Measurements from ENCODE around the gene PRKN. TPM values are rescaled to one million over a fixed set of nuclear protein-coding genes. Genes with fewer than 3 reads are reported as not detected.

Gene PRKN
- polyA plus RNA-seq, 1 donor from 2014 or later, result 1.2 TPM

DNA sequence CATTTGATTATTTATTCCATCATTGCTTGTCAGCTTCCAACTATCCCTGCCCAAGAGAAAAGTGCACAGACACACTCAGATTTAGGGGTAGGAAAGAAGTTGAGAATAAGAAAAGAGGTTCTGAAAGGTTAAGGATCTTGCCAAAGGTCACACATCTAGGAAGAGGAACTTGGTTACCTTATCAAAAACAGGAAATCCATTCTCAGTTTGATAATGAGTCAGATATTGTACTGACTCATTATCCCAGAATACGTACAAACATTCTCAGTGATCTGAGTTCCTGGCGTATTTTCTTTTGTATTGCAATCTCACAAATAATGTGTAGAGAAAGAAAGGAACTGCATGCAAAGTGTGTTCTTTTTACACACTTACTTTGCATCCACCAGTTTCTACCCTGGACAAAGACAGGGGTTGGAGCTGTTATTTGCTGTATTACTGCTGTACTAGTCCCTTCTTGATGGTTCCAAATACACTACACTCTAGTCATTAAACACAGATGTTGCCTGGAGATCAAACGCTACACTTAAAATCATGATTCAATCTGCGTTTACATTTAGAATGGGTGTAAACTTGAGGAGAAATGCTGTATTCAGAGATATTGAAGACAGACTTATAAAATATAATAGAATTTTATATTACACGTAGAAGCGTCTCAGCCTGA lies 545.7 kb downstream of the PRKN start:
- H3K79me2 ChIP-seq (replicated peaks; ENCODE audit: insufficient read depth, low read length), result no peaks in the 10 kb centered on the region
- H4K20me1 ChIP-seq (ENCODE audit: insufficient read depth), result no peaks in the 10 kb centered on the region
- no peaks in the 10 kb centered on the region for H3K9me2 ChIP-seq (ENCODE audit: insufficient read depth, low read length)
- no peak overlapping the region for H2AFZ ChIP-seq (ENCODE audit: low read depth, low read length)
- H3F3A ChIP-seq (ENCODE audit: insufficient read depth, low read length, poor library complexity, severe bottlenecking), result no peaks in the 10 kb centered on the region
- no peak overlapping the region for H3K4me2 ChIP-seq (ENCODE audit: low read length)
- H3K9ac ChIP-seq (ENCODE audit: low read length), result no peak overlapping the region
- H3K9me3 ChIP-seq (ENCODE audit: low read length), result no peaks in the 10 kb centered on the region
- H3K27me3 ChIP-seq (ENCODE audit: insufficient read depth, low read depth, low read length), result no peaks in the 10 kb centered on the region
- H3K27ac ChIP-seq (ENCODE audit: low read length), result no peak overlapping the region
- H3K4me3 ChIP-seq (ENCODE audit: low read length), result no peak overlapping the region
- H3K36me3 ChIP-seq (ENCODE audit: insufficient read depth, low read length), result no peaks in the 10 kb centered on the region
- TF ChIP-seq MXI1 (conservative IDR thresholded peaks at IDR 0.05; ENCODE audit: poor library complexity, severe bottlenecking), result no peak
- TF ChIP-seq RAD21 (conservative IDR thresholded peaks at IDR 0.05), result no peak

DNA sequence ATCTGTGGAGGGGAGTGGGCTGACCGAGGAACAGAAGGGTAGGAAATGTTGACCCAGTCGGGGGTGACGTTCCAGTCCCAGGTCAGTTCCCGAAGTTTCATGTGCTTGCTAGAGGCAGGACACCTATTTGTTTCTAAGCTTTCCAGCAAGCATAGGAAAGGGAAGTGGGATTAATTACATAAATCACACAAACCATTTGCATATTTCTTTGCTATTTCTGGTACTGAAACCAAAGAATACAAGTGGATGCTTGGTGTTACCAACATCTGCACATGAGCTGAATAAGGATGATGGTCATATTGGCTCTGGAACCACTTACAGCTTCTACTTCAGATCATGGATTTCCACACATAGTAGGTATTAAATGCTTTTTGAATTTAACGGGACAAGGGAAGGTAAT lies 546.5 kb downstream of the PRKN start:
- Histone ChIP-seq H3K4me2 (ENCODE audit: low read length) (no peak overlapping the region), H3K9me3 (ENCODE audit: low read length) (no peaks in the 10 kb centered on the region), H3K27me3 (ENCODE audit: insufficient read depth, low read depth, low read length) (no peaks in the 10 kb centered on the region), H4K20me1 (ENCODE audit: insufficient read depth) (no peaks in the 10 kb centered on the region), H3K4me3 (ENCODE audit: low read length) (no peak overlapping the region), H3K9me2 (ENCODE audit: insufficient read depth, low read length) (no peaks in the 10 kb centered on the region), H3K79me2 (replicated peaks; ENCODE audit: insufficient read depth, low read length) (no peaks in the 10 kb centered on the region), H3K9ac (ENCODE audit: low read length) (no peak overlapping the region), H2AFZ (ENCODE audit: low read depth, low read length) (no peak overlapping the region), H3K27ac (ENCODE audit: low read length) (no peak overlapping the region), H3K36me3 (ENCODE audit: insufficient read depth, low read length) (no peaks in the 10 kb centered on the region), H3F3A (ENCODE audit: insufficient read depth, low read length, poor library complexity, severe bottlenecking) (no peaks in the 10 kb centered on the region)
- TF ChIP-seq EP300 (conservative IDR thresholded peaks at IDR 0.05; ENCODE audit: poor library complexity, severe bottlenecking), result no peak
- no peak for TF ChIP-seq RAD21 (conservative IDR thresholded peaks at IDR 0.05)
- TF ChIP-seq, protein P1, sequence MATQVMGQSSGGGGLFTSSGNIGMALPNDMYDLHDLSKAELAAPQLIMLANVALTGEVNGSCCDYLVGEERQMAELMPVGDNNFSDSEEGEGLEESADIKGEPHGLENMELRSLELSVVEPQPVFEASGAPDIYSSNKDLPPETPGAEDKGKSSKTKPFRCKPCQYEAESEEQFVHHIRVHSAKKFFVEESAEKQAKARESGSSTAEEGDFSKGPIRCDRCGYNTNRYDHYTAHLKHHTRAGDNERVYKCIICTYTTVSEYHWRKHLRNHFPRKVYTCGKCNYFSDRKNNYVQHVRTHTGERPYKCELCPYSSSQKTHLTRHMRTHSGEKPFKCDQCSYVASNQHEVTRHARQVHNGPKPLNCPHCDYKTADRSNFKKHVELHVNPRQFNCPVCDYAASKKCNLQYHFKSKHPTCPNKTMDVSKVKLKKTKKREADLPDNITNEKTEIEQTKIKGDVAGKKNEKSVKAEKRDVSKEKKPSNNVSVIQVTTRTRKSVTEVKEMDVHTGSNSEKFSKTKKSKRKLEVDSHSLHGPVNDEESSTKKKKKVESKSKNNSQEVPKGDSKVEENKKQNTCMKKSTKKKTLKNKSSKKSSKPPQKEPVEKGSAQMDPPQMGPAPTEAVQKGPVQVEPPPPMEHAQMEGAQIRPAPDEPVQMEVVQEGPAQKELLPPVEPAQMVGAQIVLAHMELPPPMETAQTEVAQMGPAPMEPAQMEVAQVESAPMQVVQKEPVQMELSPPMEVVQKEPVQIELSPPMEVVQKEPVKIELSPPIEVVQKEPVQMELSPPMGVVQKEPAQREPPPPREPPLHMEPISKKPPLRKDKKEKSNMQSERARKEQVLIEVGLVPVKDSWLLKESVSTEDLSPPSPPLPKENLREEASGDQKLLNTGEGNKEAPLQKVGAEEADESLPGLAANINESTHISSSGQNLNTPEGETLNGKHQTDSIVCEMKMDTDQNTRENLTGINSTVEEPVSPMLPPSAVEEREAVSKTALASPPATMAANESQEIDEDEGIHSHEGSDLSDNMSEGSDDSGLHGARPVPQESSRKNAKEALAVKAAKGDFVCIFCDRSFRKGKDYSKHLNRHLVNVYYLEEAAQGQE (IDR thresholded peaks at IDR 0.05; ENCODE audit: borderline replicate concordance), result no peak
- TF ChIP-seq SMC3 (conservative IDR thresholded peaks at IDR 0.05; ENCODE audit: poor library complexity), result no peak
- no peak for TF ChIP-seq TAF1 (IDR thresholded peaks at IDR 0.05; ENCODE audit: low read depth)
- no peak for TF ChIP-seq MXI1 (conservative IDR thresholded peaks at IDR 0.05; ENCODE audit: poor library complexity, severe bottlenecking)
- no peak for TF ChIP-seq POLR2AphosphoS5 (IDR thresholded peaks at IDR 0.05)
- no peak for TF ChIP-seq EZH2 (IDR thresholded peaks at IDR 0.05; ENCODE audit: borderline replicate concordance, insufficient read depth, low read length, poor library complexity, severe bottlenecking)
- TF ChIP-seq, protein P2, sequence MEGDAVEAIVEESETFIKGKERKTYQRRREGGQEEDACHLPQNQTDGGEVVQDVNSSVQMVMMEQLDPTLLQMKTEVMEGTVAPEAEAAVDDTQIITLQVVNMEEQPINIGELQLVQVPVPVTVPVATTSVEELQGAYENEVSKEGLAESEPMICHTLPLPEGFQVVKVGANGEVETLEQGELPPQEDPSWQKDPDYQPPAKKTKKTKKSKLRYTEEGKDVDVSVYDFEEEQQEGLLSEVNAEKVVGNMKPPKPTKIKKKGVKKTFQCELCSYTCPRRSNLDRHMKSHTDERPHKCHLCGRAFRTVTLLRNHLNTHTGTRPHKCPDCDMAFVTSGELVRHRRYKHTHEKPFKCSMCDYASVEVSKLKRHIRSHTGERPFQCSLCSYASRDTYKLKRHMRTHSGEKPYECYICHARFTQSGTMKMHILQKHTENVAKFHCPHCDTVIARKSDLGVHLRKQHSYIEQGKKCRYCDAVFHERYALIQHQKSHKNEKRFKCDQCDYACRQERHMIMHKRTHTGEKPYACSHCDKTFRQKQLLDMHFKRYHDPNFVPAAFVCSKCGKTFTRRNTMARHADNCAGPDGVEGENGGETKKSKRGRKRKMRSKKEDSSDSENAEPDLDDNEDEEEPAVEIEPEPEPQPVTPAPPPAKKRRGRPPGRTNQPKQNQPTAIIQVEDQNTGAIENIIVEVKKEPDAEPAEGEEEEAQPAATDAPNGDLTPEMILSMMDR (IDR thresholded peaks at IDR 0.05; ENCODE audit: poor library complexity, severe bottlenecking), result no peak

Data from neural cell (in vitro differentiated cells).